OCI-LY3 (cell line): Measurements from ENCODE around the gene ADGRA3.

Source experiments
- H2AFZ ChIP-seq: fragments of 200-600, 300-600 bp; shearing (Covaris generic); 2 replicates; pipeline ENCODE4 v1.6.0; 2014; ENCODE audit warnings: antibody characterized with exemption, low read depth, low read length
- H3K27ac ChIP-seq: fragments of 200-600, 300-600 bp; sonication (generic); 2 replicates; pipeline ENCODE4 v1.5.1; 2014; ENCODE audit warnings: mild to moderate bottlenecking, low read length, moderate library complexity, mixed read lengths
- H3K27me3 ChIP-seq: fragments of 200-600, 300-600 bp; sonication (generic); 2 replicates; pipeline ENCODE4 v1.6.1; 2014; ENCODE audit warnings: low read depth, low read length, mixed read lengths
- H3K36me3 ChIP-seq: fragments of 200-600, 300-600 bp; sonication (generic); replicated peaks from 2 replicates; pipeline ENCODE3; 2014; ENCODE audit warnings: low read depth, low read length, mixed read lengths
- H3K4me1 ChIP-seq: fragments of 300-600, 200-600 bp; sonication (generic); 2 replicates; pipeline ENCODE4 v1.6.1; 2014; ENCODE audit warnings: low read length, mixed read lengths
- H3K4me2 ChIP-seq: fragments of 200-600, 300-600 bp; sonication (generic); 2 replicates; pipeline ENCODE4 v1.6.1; 2014; ENCODE audit warnings: low read length, mixed read lengths
- H3K4me3 ChIP-seq: fragments of 300-600, 200-600 bp; sonication (generic); 2 replicates; pipeline ENCODE4 v1.5.1; 2014; ENCODE audit warnings: antibody characterized with exemption, mild to moderate bottlenecking, low read length, moderate library complexity
- H3K79me2 ChIP-seq: fragments of 300-600, 200-600 bp; shearing (Covaris generic); 2 replicates; pipeline ENCODE4 v1.6.1; 2014; ENCODE audit warnings: mild to moderate bottlenecking, low read length, mixed read lengths
- H3K9ac ChIP-seq: fragments of 300-600, 200-600 bp; shearing (Covaris generic); 2 replicates; pipeline ENCODE4 v1.6.0; 2014; ENCODE audit warnings: mild to moderate bottlenecking, low read length, moderate library complexity
- H3K9me3 ChIP-seq: fragments of 200-600, 300-600 bp; shearing (Covaris generic); 2 replicates; pipeline ENCODE4 v1.6.1; 2014; ENCODE audit warnings: low read length, mixed read lengths; ENCODE audit not compliant: insufficient read depth
- H4K20me1 ChIP-seq: fragments of 200-600, 300-600 bp; sonication (generic); 2 replicates; pipeline ENCODE4 v1.6.1; 2016; ENCODE audit warnings: low read length, mixed read lengths; ENCODE audit not compliant: insufficient read depth
- CTCF ChIP-seq: fragments of 200-600, 300-600 bp; sonication (generic); IDR thresholded peaks from 2 replicates; pipeline ENCODE4 v1.5.1; 2014; ENCODE audit warnings: antibody characterized with exemption, low read length, low read depth
- EZH2phosphoT487 ChIP-seq: fragments of 200-600 bp; shearing (Covaris generic); IDR thresholded peaks from 2 replicates; pipeline ENCODE4 v1.6.1; 2018; ENCODE audit warnings: antibody characterized with exemption, mixed run types, low read depth

ADGRA3 gene

DNA sequence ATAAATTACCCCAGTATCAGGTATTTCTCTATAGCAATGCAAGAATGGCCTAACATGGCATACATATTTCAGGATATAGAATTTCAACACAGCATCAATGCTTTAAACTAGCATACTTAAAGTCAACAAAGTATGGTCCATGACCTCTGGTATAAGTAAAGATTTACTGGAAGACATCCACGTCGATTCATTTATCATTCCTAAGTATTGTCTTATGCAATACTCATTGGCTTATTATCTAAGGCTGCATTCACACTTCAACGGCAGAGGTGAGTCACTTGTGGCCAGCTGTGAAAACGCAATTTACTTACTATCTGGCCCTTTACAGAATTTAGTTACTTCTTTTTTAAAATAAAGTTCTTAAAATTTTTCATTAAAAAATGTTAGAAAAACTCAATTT lies 42.6 kb downstream of the ADGRA3 start:
- Histone ChIP-seq H3K79me2 (0 out of 2 replicates have a peak, but pooled peaks cover 8% of the 10 kb centered on the region), H3K27ac (no peak overlapping the region), H3K36me3 (no peaks in the 10 kb centered on the region), H3K27me3 (no peaks in the 10 kb centered on the region), H3K9me3 (no peaks in the 10 kb centered on the region), H2AFZ (no peak overlapping the region), H3K9ac (no peak overlapping the region), H3K4me2 (no peak overlapping the region), H4K20me1 (no peaks in the 10 kb centered on the region), H3K4me1 (peaks cover 14% of the 10 kb centered on the region), H3K4me3 (no peak overlapping the region)
- TF ChIP-seq CTCF (no peak), EZH2phosphoT487 (no peak)

DNA sequence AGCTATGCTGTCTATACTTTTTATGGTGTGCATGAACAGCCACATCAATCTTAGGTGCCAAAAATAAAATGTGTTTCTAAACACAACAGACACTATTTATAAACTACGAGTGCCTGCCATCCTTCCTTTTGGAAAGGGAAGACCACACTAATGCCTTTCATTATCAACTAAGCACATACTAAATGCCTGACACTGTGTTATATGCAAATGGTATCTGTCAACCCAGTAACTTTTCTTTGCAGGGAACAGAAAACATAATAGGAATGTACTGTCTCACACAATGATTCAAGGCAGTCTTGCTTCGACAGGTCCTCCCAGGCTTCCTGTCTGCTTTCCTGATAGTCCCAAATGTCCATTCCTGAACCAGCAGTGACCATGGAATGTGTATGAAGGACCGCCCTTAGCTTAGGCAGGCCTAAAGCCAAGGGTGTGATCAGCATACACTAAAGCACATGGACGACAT lies 43.8 kb downstream of the ADGRA3 start:
- Histone ChIP-seq H3K27ac (no peak overlapping the region), H3K4me3 (no peak overlapping the region), H4K20me1 (no peaks in the 10 kb centered on the region), H3K36me3 (no peaks in the 10 kb centered on the region), H3K27me3 (no peaks in the 10 kb centered on the region), H3K9ac (no peak overlapping the region), H3K4me2 (no peak overlapping the region), H3K4me1 (peaks cover 4% of the 10 kb centered on the region), H2AFZ (no peak overlapping the region), H3K79me2 (0 out of 2 replicates have a peak, but pooled peaks cover 8% of the 10 kb centered on the region), H3K9me3 (no peaks in the 10 kb centered on the region)
- TF ChIP-seq EZH2phosphoT487 (no peak), CTCF (no peak)

GRCh38 chr4:22471419-22471818 lies 44.4 kb downstream of the ADGRA3 start:
- Histone ChIP-seq H4K20me1 (no peaks in the 10 kb centered on the region), H3K4me2 (no peak overlapping the region), H3K9ac (no peak overlapping the region), H3K27ac (no peak overlapping the region), H2AFZ (no peak overlapping the region), H3K27me3 (no peaks in the 10 kb centered on the region), H3K79me2 (0 out of 2 replicates have a peak, but pooled peaks cover 8% of the 10 kb centered on the region), H3K9me3 (no peaks in the 10 kb centered on the region), H3K4me1 (0 out of 2 replicates have a peak, but pooled peaks cover 4% of the 10 kb centered on the region), H3K4me3 (no peak overlapping the region), H3K36me3 (no peaks in the 10 kb centered on the region)
- no peak for TF ChIP-seq EZH2phosphoT487
- TF ChIP-seq CTCF = no peak

- no peak for TF ChIP-seq EZH2phosphoT487
- TF ChIP-seq CTCF = no peak
- Histone ChIP-seq H3K27me3 (no peaks in the 10 kb centered on the region), H2AFZ (no peak overlapping the region), H3K27ac (no peak overlapping the region), H3K36me3 (no peaks in the 10 kb centered on the region), H3K9me3 (no peaks in the 10 kb centered on the region), H3K79me2 (no peaks in the 10 kb centered on the region), H3K4me3 (no peak overlapping the region), H3K4me1 (0 out of 2 replicates have a peak, but pooled peaks cover 4% of the 10 kb centered on the region), H3K4me2 (no peak overlapping the region), H3K9ac (no peak overlapping the region), H4K20me1 (no peaks in the 10 kb centered on the region)
These were observed 49.3 kb downstream of the ADGRA3 start for GRCh38 chr4:22466581-22466980.
